HepG2 (cell line): ENCODE results near the gene PPIL3. TPM values are rescaled to one million over a fixed set of nuclear protein-coding genes. Genes with fewer than 3 reads are reported as not detected.

ENCODE experiments used
- AGO1 ChIP-seq: fragments of 200-400 bp; formaldehyde crosslinking; IDR thresholded peaks from 2 replicates; pipeline ENCODE4 v1.6.1; 2017; ENCODE audit warnings: mild to moderate bottlenecking, low read depth, low read length, moderate library complexity; ENCODE audit not compliant: poor library complexity, severe bottlenecking
- CBX1 ChIP-seq: IDR thresholded peaks from one replicate; pipeline ENCODE4 v1.6.1; 2016; ENCODE audit warnings: antibody characterized with exemption, low read depth
- CBX2 ChIP-seq, 2 experiments: fragments of 200-600 bp in 1 of 2; sonication (generic); formaldehyde crosslinking in 1 of 2; IDR thresholded peaks; 2 replicates each; pipeline versions ENCODE4 v1.7.0 to v1.8.1; 2018 to 2022; ENCODE audit warnings: low read depth in 2 of 2, low read length in 1 of 2, mild to moderate bottlenecking in 1 of 2, missing genetic modification reagents in 1 of 2
- ELF1 ChIP-seq: sonication (generic); formaldehyde crosslinking; IDR thresholded peaks from 2 replicates; pipeline ENCODE4 v1.4.0; 2020; ENCODE audit warnings: missing genetic modification reagents
- MIXL1 ChIP-seq: IDR thresholded peaks from 2 replicates; pipeline ENCODE4 v1.6.1; 2016
- NFE2 ChIP-seq: sonication (generic); formaldehyde crosslinking; IDR thresholded peaks from 2 replicates; pipeline ENCODE4 v1.4.0; 2020; ENCODE audit warnings: missing genetic modification reagents
- RXRB ChIP-seq: IDR thresholded peaks from 2 replicates; pipeline ENCODE4 v1.6.1; 2016; ENCODE audit warnings: borderline replicate concordance, missing genetic modification reagents, missing compliant biosample characterization
- SALL1 ChIP-seq: sonication (generic); formaldehyde crosslinking; IDR thresholded peaks from 2 replicates; pipeline ENCODE4 v1.8.0; 2022; ENCODE audit warnings: mild to moderate bottlenecking, missing genetic modification reagents
- TGIF2 ChIP-seq: IDR thresholded peaks from 2 replicates; pipeline ENCODE4 v1.6.1; 2016; ENCODE audit warnings: control low read depth, missing compliant biosample characterization
- ZNF34 ChIP-seq: sonication (generic); formaldehyde crosslinking; IDR thresholded peaks from 2 replicates; pipeline ENCODE4 v1.4.0; 2020; ENCODE audit warnings: mild to moderate bottlenecking, missing genetic modification reagents, borderline replicate concordance
- ZNF432 ChIP-seq: sonication (generic); formaldehyde crosslinking; IDR thresholded peaks from 2 replicates; pipeline ENCODE4 v1.5.0; 2020; ENCODE audit warnings: missing genetic modification reagents, mild to moderate bottlenecking, borderline replicate concordance
- ZNF746 ChIP-seq: sonication (generic); formaldehyde crosslinking; IDR thresholded peaks from 2 replicates; pipeline ENCODE4 v1.8.0; 2022; ENCODE audit warnings: mild to moderate bottlenecking, missing genetic modification reagents
- ZNF891 ChIP-seq: sonication (generic); formaldehyde crosslinking; IDR thresholded peaks from 2 replicates; pipeline ENCODE4 v1.5.0; 2020; ENCODE audit warnings: mild to moderate bottlenecking, missing genetic modification reagents
- polyA plus RNA-seq, 8 experiments: library from polyadenylated mRNA; depleted of rRNA in 3 of 8; stranded (reverse) in 7 of 8; unstranded in 1 of 8; fragments of >200 nt; fragmentation: Illumina TruSeq in 4 of 8; extraction: Trizol in 4 of 8; gene quantifications; 2 replicates each; pipeline versions ENCODE4 v1.2.1 to v1.2.3, GENCODE V29; 2011 to 2016; ENCODE audit warnings: low read depth in 4 of 8, missing spikeins in 1 of 8, mixed read lengths in 1 of 8; ENCODE audit not compliant: insufficient read depth in 1 of 8
- total RNA-seq, 5 experiments: library from RNA; depleted of rRNA; stranded (reverse); fragments of >200 nt; fragmentation: Illumina TruSeq; extraction: Trizol; gene quantifications; 2 replicates each; pipeline ENCODE4 v1.2.3, GENCODE V29; 2016; ENCODE audit warnings: low read depth in 1 of 5
- TF ChIP-seq, protein P1 (sequence below): sonication (generic); formaldehyde crosslinking; IDR thresholded peaks from 2 replicates; pipeline ENCODE4 v1.5.0; 2020; ENCODE audit warnings: missing genetic modification reagents, mild to moderate bottlenecking, borderline replicate concordance
- TF ChIP-seq, protein P2 (sequence below): IDR thresholded peaks from 2 replicates; pipeline ENCODE4 v1.6.1; 2012; ENCODE audit warnings: low read depth, low read length, improper control_type of control experiment
- TF ChIP-seq, protein P3 (sequence below): sonication (generic); formaldehyde crosslinking; IDR thresholded peaks from 2 replicates; pipeline ENCODE4 v1.4.0; 2020; ENCODE audit warnings: missing genetic modification reagents, borderline replicate concordance
- TF ChIP-seq, protein P4 (sequence below): IDR thresholded peaks from 2 replicates; pipeline ENCODE4 v1.6.1; 2016; ENCODE audit warnings: low read depth
- TF ChIP-seq, protein P5 (sequence below): sonication (generic); formaldehyde crosslinking; IDR thresholded peaks from 2 replicates; pipeline ENCODE4 v1.4.0; 2020; ENCODE audit warnings: mild to moderate bottlenecking, missing genetic modification reagents

Gene PPIL3
- total and polyA plus RNA-seq, 2 of the 13 experiments (the other 11 are each of a cell fraction or from before 2014, with no cell fraction given): 98.7 to 107 TPM

DNA sequence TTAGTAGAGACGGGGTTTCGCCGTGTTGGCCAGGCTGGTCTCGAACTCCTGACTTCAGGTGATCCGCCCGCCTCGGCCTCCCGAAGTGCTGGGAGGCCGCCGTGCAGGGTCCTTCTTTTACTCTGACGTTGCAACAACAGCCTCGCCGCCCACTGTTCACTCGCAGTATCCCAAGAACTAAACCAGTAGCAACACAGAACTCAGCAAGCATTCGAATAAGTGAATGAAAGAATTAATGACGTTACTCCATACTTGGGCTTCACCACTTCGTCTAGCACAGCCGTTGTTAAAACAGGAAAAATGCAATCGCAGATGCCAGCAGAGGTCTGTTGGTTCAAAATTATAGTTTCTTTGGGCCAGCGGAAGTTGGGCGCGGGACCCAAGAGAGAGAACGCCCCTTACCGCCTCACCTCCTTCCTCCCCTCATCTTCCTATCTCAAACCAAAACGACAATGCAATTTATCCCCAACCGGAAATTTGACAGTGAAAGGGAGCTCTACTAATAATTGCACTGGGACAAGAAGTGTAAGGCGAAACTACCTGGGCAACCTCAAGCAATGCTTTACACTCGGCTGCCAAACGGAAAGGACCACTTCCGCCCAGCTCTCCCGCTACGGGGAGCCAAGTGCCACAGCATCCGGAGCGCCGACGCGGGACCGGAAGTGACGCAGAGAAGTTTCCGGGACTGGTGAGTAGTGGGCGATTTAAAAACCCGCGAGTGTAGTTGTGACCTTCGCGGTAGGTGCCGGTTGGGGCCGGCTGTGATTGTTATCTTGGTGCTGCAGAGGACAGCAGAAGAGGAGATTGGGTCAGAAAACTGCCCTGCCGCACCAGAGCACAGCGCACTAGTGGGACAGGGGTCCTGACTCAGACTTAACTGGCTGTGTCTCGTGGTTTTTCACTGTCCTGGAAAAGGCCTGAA, at the start of gene PPIL3, which contains the start of gene NIF3L1 (continued):
- TF ChIP-seq ELF1 (CRISPR knock-in tag): peak; percentile 92
- no peak for TF ChIP-seq AGO1
- TF ChIP-seq MIXL1 (CRISPR knock-in tag): peak; percentile 97
- TF ChIP-seq ZNF34 (CRISPR knock-in tag): no peak
- TF ChIP-seq, protein P1, sequence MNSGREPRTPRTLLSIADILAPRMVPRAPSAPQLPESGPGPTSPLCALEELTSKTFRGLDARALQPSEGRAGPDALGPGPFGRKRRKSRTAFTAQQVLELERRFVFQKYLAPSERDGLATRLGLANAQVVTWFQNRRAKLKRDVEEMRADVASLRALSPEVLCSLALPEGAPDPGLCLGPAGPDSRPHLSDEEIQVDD: no peak
- peak; percentile 93 for TF ChIP-seq SALL1
- TF ChIP-seq, protein P2, sequence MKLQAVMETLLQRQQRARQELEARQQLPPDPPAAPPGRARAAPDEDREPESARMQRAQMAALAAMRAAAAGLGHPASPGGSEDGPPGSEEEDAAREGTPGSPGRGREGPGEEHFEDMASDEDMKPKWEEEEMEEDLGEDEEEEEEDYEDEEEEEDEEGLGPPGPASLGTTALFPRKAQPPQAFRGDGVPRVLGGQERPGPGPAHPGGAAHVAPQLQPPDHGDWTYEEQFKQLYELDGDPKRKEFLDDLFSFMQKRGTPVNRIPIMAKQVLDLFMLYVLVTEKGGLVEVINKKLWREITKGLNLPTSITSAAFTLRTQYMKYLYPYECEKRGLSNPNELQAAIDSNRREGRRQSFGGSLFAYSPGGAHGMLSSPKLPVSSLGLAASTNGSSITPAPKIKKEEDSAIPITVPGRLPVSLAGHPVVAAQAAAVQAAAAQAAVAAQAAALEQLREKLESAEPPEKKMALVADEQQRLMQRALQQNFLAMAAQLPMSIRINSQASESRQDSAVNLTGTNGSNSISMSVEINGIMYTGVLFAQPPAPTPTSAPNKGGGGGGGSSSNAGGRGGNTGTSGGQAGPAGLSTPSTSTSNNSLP: peak; percentile 96
- TF ChIP-seq TGIF2: peak; percentile 1; the same call in 1 of the 2 replicates
- no peak for TF ChIP-seq NFE2 (CRISPR knock-in tag)
- TF ChIP-seq ZNF746: no peak
- peak; percentile 80 for TF ChIP-seq CBX1
- TF ChIP-seq CBX2 (IDR thresholded peaks at IDR 0.05; ENCODE audit: low read depth, low read length): no peak
- no peak for TF ChIP-seq CBX2 (CRISPR knock-in tag; IDR thresholded peaks at IDR 0.05; ENCODE audit: low read depth)
- peak; percentile 80 for TF ChIP-seq RXRB (CRISPR knock-in tag)
- TF ChIP-seq ZNF891 (CRISPR knock-in tag): no peak; the same call in 1 of the 2 replicates
- TF ChIP-seq, protein P3, sequence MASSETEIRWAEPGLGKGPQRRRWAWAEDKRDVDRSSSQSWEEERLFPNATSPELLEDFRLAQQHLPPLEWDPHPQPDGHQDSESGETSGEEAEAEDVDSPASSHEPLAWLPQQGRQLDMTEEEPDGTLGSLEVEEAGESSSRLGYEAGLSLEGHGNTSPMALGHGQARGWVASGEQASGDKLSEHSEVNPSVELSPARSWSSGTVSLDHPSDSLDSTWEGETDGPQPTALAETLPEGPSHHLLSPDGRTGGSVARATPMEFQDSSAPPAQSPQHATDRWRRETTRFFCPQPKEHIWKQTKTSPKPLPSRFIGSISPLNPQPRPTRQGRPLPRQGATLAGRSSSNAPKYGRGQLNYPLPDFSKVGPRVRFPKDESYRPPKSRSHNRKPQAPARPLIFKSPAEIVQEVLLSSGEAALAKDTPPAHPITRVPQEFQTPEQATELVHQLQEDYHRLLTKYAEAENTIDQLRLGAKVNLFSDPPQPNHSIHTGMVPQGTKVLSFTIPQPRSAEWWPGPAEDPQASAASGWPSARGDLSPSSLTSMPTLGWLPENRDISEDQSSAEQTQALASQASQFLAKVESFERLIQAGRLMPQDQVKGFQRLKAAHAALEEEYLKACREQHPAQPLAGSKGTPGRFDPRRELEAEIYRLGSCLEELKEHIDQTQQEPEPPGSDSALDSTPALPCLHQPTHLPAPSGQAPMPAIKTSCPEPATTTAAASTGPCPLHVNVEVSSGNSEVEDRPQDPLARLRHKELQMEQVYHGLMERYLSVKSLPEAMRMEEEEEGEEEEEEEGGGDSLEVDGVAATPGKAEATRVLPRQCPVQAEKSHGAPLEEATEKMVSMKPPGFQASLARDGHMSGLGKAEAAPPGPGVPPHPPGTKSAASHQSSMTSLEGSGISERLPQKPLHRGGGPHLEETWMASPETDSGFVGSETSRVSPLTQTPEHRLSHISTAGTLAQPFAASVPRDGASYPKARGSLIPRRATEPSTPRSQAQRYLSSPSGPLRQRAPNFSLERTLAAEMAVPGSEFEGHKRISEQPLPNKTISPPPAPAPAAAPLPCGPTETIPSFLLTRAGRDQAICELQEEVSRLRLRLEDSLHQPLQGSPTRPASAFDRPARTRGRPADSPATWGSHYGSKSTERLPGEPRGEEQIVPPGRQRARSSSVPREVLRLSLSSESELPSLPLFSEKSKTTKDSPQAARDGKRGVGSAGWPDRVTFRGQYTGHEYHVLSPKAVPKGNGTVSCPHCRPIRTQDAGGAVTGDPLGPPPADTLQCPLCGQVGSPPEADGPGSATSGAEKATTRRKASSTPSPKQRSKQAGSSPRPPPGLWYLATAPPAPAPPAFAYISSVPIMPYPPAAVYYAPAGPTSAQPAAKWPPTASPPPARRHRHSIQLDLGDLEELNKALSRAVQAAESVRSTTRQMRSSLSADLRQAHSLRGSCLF (CRISPR knock-in tag): 0 out of 2 replicates have a peak, but pooled peaks have one; percentile 63
- TF ChIP-seq, protein P4, sequence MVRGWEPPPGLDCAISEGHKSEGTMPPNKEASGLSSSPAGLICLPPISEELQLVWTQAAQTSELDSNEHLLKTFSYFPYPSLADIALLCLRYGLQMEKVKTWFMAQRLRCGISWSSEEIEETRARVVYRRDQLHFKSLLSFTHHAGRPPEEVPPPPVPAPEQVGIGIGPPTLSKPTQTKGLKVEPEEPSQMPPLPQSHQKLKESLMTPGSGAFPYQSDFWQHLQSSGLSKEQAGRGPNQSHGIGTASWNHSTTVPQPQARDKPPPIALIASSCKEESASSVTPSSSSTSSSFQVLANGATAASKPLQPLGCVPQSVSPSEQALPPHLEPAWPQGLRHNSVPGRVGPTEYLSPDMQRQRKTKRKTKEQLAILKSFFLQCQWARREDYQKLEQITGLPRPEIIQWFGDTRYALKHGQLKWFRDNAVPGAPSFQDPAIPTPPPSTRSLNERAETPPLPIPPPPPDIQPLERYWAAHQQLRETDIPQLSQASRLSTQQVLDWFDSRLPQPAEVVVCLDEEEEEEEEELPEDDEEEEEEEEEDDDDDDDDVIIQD (CRISPR knock-in tag): peak; percentile 17; the same call in 1 of the 2 replicates
- TF ChIP-seq, protein P5, sequence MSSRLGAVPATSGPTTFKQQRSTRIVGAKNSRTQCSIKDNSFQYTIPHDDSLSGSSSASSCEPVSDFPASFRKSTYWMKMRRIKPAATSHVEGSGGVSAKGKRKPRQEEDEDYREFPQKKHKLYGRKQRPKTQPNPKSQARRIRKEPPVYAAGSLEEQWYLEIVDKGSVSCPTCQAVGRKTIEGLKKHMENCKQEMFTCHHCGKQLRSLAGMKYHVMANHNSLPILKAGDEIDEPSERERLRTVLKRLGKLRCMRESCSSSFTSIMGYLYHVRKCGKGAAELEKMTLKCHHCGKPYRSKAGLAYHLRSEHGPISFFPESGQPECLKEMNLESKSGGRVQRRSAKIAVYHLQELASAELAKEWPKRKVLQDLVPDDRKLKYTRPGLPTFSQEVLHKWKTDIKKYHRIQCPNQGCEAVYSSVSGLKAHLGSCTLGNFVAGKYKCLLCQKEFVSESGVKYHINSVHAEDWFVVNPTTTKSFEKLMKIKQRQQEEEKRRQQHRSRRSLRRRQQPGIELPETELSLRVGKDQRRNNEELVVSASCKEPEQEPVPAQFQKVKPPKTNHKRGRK (CRISPR knock-in tag): no peak; the same call in 1 of the 2 replicates
- TF ChIP-seq ZNF432 (CRISPR knock-in tag): no peak
